HG03064 (cell line): ENCODE measurements around the gene LARP4.
"Not testable (repeated sequence)": the region's sequence is repeated elsewhere in the genome, so short reads cannot be mapped to it uniquely, and the experiment has no call there.

Experiments used
- ATAC-seq: cut with Tn5 transposase; IDR thresholded peaks from one replicate; pipeline ENCODE4 v1.9.1; 2021; ENCODE audit warnings: low read depth; ENCODE audit not compliant: unreplicated experiment

LARP4 gene

GRCh38 chr12:50520416-50521207, 119.9 kb downstream of the LARP4 start:
- no peak for ATAC-seq

- ATAC-seq = not testable (repeated sequence)
Measured at GRCh38 chr12:50521781-50522180, 121.1 kb downstream of the LARP4 start.

- no peak for ATAC-seq
Measured at GRCh38 chr12:50523772-50524171, 123.1 kb downstream of the LARP4 start.

GRCh38 chr12:50524621-50525020, 123.9 kb downstream of the LARP4 start:
- ATAC-seq = no peak

- ATAC-seq = no peak
Measured at GRCh38 chr12:50525422-50525821, 124.7 kb downstream of the LARP4 start.

- no peak for ATAC-seq
Measured at GRCh38 chr12:50527359-50527726, 126.7 kb downstream of the LARP4 start.

- no peak for ATAC-seq
Measured at GRCh38 chr12:50528800-50529199, 128.1 kb downstream of the LARP4 start.

- ATAC-seq = no peak
Measured at GRCh38 chr12:50529345-50529744, 128.7 kb downstream of the LARP4 start.
